Activated B cell treated with CpG ODN at 0.5 μM for 24 hours (primary cell): Measurements from ENCODE around the gene NDC80. TPM values are rescaled to one million over a fixed set of nuclear protein-coding genes. Genes with fewer than 3 reads are reported as not detected.

Experiments
- ATAC-seq: fragments of 200-7000 bp; cut with Tn5 transposase; one replicate; pipeline ENCODE4 v1.10.0; 2021; ENCODE audit warnings: low read depth, mild to moderate bottlenecking, moderate library complexity
- CTCF ChIA-PET: fragments of 350-600 bp; sonication (Branson Sonifier 250); formaldehyde crosslinking; loops from one replicate; lab custom pipeline; 2021; ENCODE audit warnings: antibody characterized with exemption; lab: Charles Lee
- POLR2A ChIA-PET: fragments of 350-600 bp; sonication (Branson Sonifier 250); formaldehyde crosslinking; loops from one replicate; lab custom pipeline; 2021; ENCODE audit warnings: antibody characterized with exemption; lab: Charles Lee
- DNase-seq: peaks from one replicate; pipeline ENCODE4 v3.0.0; 2022
- H3K27ac Mint-ChIP-seq: one replicate; pipeline ENCODE4 v1.8.0; 2020; ENCODE audit warnings: mixed read lengths
- H3K27me3 Mint-ChIP-seq: one replicate; pipeline ENCODE4 v1.8.0; 2021; ENCODE audit warnings: mixed read lengths
- H3K36me3 Mint-ChIP-seq: one replicate; pipeline ENCODE4 v1.8.0; 2021; ENCODE audit warnings: low read depth, mixed read lengths
- H3K4me1 Mint-ChIP-seq: one replicate; pipeline ENCODE4 v1.8.0; 2021; ENCODE audit warnings: mixed read lengths
- H3K4me3 Mint-ChIP-seq: one replicate; pipeline ENCODE4 v1.8.0; 2020; ENCODE audit warnings: mild to moderate bottlenecking, mixed read lengths
- H3K9me3 Mint-ChIP-seq: one replicate; pipeline ENCODE4 v1.8.0; 2020; ENCODE audit warnings: mixed read lengths
- CTCF ChIP-seq: fragments of 200-600 bp; IDR thresholded peaks from one replicate; pipeline ENCODE4 v1.8.0; 2022; ENCODE audit warnings: antibody characterized with exemption, mild to moderate bottlenecking
- intact Hi-C: fragments of 100-400 bp; cut with micrococcal nuclease; formaldehyde crosslinking; loops from one replicate; pipeline ENCODE4 v1.15.1; 2024
- total RNA-seq: library from RNA; stranded (reverse); gene quantifications from 2 replicates; pipeline ENCODE4 v1.2.3, GENCODE V29; 2022

Gene NDC80
- total RNA-seq, 1 donor from 2014 or later, result 1.9 TPM

- Mint-ChIP-seq H3K27me3 (no peaks in the 10 kb centered on the region), H3K4me3 (no peak overlapping the region), H3K9me3 (no peaks in the 10 kb centered on the region), H3K36me3 (peaks cover 41% of the 10 kb centered on the region), H3K27ac (no peak overlapping the region), H3K4me1 (peaks cover 32% of the 10 kb centered on the region)
- DNase-seq (no peak), ATAC-seq (no peak)
- TF ChIP-seq CTCF, result no peak
- CTCF ChIA-PET, result no interaction called here
- intact Hi-C loops, result no loop called here
- POLR2A ChIA-PET, result interaction anchor here (0.7 kb wide), 1 partner anchor 8 kb away, joined by 8 read pairs; no protein-coding TSS in a partner anchor
Observed at GRCh38 chr18:2536493-2536892, 34.9 kb upstream of the NDC80 start.

GRCh38 chr18:2537296-2537695 lies 34.1 kb upstream of the NDC80 start:
- H3K4me3 Mint-ChIP-seq, result no peak overlapping the region
- TF ChIP-seq CTCF, result no peak
- H3K27ac Mint-ChIP-seq, result no peak overlapping the region
- intact Hi-C loops, result no loop called here
- no peak for DNase-seq
- H3K9me3 Mint-ChIP-seq, result no peaks in the 10 kb centered on the region
- ChIA-PET CTCF (interaction anchor here (0.9 kb wide), 2 partner anchors 10 to 201 kb away, joined by 3 to 4 read pairs; no protein-coding TSS in a partner anchor), POLR2A (no interaction called here)
- H3K27me3 Mint-ChIP-seq, result no peaks in the 10 kb centered on the region
- H3K4me1 Mint-ChIP-seq, result peaks cover 34% of the 10 kb centered on the region
- no peak for ATAC-seq
- peaks cover 37% of the 10 kb centered on the region for H3K36me3 Mint-ChIP-seq

GRCh38 chr18:2538236-2538635 lies 33.1 kb upstream of the NDC80 start:
- CTCF ChIA-PET, result no interaction called here
- no peak for TF ChIP-seq CTCF

GRCh38 chr18:2538844-2539243 lies 32.5 kb upstream of the NDC80 start:
- CTCF ChIA-PET, result no interaction called here
- no peak overlapping the region for H3K27ac Mint-ChIP-seq
- H3K4me1 Mint-ChIP-seq, result peaks cover 34% of the 10 kb centered on the region
- TF ChIP-seq CTCF, result no peak
- intact Hi-C loops, result no loop called here
- ATAC-seq, result no peak
- H3K4me3 Mint-ChIP-seq, result no peak overlapping the region
- no peaks in the 10 kb centered on the region for H3K9me3 Mint-ChIP-seq
- H3K36me3 Mint-ChIP-seq, result peaks cover 38% of the 10 kb centered on the region
- no peak for DNase-seq
- POLR2A ChIA-PET, result no interaction called here
- H3K27me3 Mint-ChIP-seq, result no peaks in the 10 kb centered on the region

More at GRCh38 chr18:2538236-2538635, 33.1 kb upstream of the NDC80 start:
- DNase-seq (no peak), ATAC-seq (no peak)
- H3K27ac Mint-ChIP-seq, result no peak overlapping the region
- POLR2A ChIA-PET, result no interaction called here
- H3K36me3 Mint-ChIP-seq, result peaks cover 32% of the 10 kb centered on the region
- H3K4me3 Mint-ChIP-seq, result no peak overlapping the region
- no peaks in the 10 kb centered on the region for H3K9me3 Mint-ChIP-seq
- peaks cover 37% of the 10 kb centered on the region for H3K4me1 Mint-ChIP-seq
- H3K27me3 Mint-ChIP-seq, result no peaks in the 10 kb centered on the region
- intact Hi-C loops, result no loop called here

GRCh38 chr18:2540575-2540974 lies 30.8 kb upstream of the NDC80 start:
- POLR2A ChIA-PET, result no interaction called here
- H3K36me3 Mint-ChIP-seq, result peaks cover 35% of the 10 kb centered on the region
- ATAC-seq (no peak), DNase-seq (no peak)
- no peak overlapping the region for H3K4me3 Mint-ChIP-seq
- no peaks in the 10 kb centered on the region for H3K9me3 Mint-ChIP-seq
- no peaks in the 10 kb centered on the region for H3K27me3 Mint-ChIP-seq
- H3K27ac Mint-ChIP-seq, result no peak overlapping the region
- intact Hi-C loops, result loop anchor here (5.0 kb wide), 2 partner anchors 878 to 1918 kb away; no protein-coding TSS in a partner anchor
- CTCF ChIA-PET, result interaction anchor here (1.0 to 2.2 kb wide), 2 partner anchors 202 to 955 kb away, joined by 6 to 44 read pairs; no protein-coding TSS in a partner anchor
- peaks cover 17% of the 10 kb centered on the region for H3K4me1 Mint-ChIP-seq
- no peak for TF ChIP-seq CTCF
